GM18517 (cell line): Measurements from ENCODE around the gene DUSP7.
A peak's percentile ranks its signal among the peaks of the same experiment; 100 is the strongest.

ENCODE experiments used
- ATAC-seq: cut with Tn5 transposase; IDR thresholded peaks from one replicate; pipeline ENCODE4 v1.9.1; 2021; ENCODE audit warnings: mild to moderate bottlenecking, moderate library complexity; ENCODE audit not compliant: unreplicated experiment

Gene DUSP7

DNA sequence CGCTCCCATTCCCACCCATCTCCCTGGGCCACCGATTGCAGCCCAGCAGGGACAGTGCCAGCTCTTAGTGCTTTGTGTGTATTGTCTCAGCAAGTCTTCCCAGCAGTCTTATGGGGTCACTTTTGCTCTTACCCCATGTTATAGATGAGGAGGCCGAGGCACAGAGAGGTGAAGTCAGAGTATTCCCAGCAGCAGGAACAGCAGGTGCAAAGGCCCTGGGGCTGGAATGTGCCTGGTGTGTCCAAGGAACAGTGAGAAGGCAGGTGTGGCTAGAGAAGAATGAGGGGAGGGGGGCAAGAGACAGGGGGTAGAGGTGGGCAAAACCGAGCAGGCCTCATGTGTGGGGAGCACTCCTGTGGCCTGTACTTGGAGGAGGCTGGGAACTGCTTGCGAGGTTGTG, 12.8 kb upstream of the DUSP7 start:
- no peak for ATAC-seq

DNA sequence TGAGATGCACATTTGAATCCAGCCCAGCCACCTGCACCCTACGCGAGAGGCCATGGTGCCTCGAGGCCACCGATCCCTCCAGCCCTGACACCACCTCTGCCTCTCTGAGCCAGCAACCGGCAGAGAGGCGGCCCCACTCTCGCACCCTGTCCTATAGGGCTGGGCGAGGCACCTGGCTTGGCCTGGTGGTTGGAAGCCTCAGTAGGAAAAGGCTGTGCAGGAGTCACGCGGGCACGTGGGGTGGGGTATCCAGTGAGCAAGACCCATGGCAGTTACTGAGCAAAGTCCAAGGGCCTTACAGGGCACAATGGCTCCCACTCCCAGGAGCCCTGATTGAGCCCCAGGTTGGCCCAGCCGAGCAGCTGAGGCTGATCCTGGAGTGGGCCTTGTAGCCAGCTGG, 12.4 kb upstream of the DUSP7 start:
- ATAC-seq, result no peak

DNA sequence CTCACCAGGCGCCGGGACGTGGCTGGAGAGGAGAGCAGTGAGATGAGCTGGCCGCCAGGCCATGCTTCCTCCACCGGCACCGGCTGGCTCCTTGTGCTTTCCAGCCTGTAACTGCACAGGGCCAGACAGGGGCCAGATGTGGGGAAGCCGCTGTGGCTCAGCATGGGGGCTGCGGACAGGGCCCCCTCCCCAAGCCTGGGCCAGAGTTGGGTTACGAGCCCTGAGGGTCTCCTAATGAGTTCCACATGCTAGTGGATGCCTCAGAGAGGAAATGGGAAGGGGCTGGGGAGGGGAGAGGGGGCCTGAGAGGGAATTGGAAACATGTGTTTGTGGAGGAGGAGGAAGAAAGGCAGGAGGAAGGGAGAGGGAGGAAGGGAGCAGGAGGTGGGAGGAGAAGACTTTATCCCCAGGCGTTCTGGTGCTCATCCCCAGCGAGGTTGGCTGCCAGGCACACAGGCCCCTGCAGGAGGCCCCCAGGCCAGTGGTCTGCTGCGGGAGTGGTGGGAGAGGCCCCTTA, 11.7 kb upstream of the DUSP7 start:
- ATAC-seq, result no peak

DNA sequence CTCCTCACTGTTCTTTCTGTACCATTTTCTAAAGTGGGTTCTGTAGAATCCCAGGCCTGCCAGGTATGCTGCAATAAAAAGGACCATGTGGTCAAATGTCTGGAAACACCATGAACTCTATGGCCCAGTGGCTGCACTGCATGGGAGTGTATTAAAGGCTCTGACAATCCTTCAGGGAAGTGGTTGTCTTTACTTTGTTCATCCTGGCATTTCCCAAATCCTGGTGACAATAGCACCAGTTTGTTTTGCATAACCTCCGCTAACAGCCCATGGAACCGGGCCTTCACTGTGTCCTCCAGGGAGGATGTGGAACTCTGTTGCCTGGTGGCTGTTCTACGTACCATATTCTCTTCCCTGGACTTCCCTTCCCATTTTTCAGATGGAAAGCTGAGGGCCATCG, 11.2 kb upstream of the DUSP7 start:
- ATAC-seq, result no peak

DNA sequence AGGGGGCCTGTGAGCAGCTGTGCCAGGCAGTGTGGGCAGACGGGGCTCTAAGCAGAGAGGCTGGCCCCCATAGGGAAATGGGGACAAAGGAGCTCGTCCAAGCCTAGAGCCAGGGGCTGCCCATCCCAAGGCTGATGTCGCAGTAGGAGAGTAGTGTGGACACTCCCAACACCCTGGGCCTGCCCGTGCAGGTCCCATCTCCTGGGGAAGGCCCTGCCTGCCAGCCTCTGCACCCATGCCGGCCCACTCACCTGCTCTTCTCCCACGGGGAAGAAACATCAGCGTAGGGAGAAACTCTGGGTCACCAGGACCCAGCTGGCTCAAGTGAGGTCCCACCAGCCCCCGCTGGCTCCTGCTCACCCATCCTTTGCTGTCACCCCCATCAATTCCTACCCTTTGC, 10.7 kb upstream of the DUSP7 start:
- no peak for ATAC-seq

DNA sequence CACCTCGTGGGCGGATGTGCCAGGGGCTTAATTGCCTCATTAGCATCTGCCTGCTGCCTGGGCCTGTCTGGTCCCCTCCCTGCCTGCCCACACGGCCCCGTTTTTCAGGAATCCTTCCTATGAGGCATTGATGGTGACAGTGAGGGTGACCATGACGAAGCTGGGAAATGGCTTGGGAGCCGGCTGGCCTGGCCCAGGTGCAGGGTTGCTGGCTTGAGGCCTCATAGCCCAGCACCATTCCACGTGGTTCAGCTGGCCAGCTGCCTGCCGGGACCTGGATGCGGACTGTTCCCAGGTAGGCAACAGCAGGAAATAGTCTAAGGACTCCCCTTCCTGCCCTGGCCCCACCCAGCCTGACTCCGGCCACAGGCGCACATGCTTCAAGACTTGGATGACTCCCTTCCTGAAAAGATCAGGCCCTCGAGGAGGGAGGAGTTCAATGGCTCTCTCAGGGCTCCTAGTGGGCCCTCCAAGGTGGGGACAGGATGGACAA, 8.9 kb upstream of the DUSP7 start:
- no peak for ATAC-seq

DNA sequence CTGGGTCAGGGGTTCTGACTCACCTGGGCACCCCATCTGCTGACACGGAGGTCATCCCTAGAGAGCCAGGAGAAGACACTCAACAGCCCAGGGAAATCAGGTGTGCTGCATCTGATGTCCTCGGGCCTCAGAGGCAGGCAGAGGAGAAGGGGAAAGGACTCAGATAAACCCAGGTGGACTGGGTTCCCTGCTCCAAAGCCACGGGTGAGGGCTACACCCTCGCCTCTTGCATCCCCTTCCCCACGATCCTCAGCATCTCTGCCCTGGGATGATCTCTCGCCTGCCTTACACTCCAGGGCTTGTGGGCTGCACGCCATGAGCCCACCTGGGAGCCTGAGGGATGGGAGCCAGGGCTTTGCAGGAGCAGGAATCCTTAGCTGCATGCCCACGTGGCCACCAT, 8.2 kb upstream of the DUSP7 start:
- no peak for ATAC-seq

DNA sequence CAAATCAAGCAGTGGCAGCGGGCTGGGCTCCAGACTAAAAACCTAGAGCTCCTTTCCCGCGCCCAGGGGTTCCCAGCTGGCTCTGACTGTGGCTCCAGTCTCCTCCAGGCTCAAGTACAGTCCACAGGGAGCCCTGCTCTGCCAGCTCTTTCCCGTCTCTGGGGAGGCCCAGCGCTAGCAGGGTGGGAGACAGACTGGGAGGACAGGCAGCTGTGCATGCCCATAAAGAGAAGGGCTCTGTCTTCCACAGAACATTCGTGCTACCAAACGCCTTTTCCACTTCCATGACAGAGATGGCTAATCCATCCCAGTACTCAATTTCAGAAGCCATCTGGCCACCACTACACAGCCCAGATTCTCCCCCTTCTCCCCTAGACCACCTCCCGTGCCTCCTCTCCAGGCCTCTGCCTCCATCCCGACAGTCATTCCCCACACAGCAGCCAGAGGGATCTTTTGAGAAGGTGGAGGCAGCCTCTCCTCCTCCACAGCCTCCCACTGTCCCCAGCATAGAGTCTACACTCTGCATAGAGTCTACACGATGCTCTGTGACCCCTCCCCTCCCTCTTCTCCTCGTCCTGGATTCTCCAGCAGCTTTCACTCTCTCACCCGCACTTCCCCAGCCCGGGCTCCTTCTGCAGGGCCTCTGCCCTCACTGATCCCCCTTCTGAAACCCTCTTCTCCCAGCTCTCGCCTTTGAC, 6.8 kb upstream of the DUSP7 start:
- ATAC-seq, result no peak

DNA sequence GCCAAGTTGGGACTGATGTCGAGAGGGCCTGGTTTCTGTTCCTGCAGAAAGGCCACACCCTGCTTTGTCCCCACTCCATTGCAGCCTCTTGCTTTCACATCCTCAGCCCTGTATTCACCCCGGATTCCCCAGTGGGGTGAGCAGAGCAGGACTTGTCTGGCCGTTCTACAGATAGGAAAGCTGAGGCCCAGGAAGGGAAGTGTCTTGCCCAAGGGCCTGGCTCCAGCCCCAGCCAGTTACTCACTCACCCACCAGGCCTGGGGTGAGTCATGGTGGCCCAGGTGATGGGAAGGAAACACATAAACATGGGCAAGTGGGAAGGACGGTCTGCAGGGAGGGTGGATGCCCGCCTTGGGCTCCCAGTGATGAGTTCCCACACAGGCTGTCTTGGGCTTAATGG, 6.1 kb upstream of the DUSP7 start:
- no peak for ATAC-seq

DNA sequence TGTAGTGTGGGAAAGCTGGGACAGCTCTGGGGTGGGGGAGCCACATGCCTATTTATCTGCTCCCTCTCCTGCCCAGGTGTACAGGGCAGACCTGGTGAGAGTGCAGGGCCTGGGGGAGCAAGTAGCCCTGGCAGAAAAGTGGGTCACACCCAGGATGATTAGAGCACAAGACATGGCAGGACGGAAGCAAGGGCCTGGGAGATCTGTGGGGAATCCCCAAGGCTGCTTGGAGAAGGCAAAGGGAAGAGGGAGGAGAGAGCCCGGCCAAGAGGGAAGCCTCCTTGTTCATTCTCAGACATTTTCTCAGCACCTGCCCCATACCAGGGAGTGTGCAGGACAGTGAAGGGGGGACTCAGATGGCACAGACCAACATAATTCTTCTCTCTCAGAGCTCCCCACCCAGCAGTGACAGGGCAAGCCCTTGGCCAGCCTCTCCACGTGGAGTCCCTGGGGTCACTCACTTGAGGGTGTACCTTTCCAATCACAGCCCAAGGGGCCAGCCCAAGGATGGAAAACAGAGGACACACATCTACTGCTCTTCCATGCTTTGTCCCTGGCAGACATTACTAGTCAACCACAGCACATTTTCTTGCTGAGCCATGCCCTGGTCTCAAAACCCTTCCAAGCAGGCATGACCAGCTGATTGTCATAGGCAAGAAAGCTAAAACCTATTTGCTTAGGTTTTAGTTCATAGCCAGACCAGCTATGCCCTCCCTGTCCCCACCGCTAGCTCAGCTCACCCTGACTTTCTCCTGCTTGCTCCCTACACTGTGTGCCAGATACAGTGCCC, 4.9 kb upstream of the DUSP7 start:
- no peak for ATAC-seq

DNA sequence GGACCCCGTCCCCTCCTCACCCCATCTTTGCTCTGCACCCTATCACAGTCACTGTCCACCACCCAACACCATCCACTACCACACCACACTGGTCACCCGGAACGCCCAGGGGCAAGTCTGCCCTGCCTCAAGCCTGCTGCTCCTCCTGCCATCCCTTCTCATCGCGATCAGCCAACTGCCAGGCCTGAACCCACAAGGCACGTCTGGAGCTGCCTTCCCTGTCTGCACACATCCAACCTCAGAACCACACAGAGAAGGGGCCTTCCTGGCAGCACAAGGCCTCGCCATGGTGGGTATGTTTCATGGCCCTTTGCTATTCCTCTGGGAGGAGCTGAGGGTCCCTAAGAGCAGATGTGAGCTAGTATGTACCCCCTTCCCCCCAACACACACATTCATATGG, 3.4 kb upstream of the DUSP7 start:
- no peak for ATAC-seq

DNA sequence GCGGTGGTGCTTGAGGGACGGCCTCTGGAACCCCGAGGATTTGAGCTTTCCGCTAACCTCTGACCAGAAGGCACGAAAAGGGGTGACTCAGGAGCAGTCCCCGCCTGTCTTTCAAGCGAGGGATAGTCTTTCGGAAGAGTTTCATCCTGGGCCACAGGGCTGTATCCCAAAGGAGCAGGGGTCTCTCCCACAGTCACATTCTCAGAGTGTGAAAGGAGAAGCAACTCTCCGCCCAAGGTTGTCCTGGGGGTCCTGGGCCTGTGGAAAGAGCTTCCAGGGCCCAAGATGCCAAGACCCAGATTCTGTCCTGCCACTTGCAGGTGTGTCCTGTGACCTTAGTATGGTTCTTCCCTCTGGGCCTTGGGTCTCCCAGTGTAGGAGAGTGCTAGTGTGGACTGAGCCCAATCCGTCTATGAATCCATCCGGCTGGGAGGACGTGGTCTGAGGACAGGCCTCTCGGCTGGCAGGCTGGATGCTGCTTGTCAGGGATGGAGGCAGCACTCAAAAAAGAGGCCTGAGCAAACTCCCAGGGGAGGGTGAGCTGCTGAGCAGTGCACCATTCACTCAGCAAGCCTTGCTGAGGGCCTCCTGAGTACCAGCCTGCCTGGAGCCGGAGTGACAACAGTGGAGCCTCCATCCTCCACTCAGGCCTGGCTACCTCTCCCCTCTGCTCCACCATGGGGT, 1.6 kb upstream of the DUSP7 start:
- no peak for ATAC-seq

DNA sequence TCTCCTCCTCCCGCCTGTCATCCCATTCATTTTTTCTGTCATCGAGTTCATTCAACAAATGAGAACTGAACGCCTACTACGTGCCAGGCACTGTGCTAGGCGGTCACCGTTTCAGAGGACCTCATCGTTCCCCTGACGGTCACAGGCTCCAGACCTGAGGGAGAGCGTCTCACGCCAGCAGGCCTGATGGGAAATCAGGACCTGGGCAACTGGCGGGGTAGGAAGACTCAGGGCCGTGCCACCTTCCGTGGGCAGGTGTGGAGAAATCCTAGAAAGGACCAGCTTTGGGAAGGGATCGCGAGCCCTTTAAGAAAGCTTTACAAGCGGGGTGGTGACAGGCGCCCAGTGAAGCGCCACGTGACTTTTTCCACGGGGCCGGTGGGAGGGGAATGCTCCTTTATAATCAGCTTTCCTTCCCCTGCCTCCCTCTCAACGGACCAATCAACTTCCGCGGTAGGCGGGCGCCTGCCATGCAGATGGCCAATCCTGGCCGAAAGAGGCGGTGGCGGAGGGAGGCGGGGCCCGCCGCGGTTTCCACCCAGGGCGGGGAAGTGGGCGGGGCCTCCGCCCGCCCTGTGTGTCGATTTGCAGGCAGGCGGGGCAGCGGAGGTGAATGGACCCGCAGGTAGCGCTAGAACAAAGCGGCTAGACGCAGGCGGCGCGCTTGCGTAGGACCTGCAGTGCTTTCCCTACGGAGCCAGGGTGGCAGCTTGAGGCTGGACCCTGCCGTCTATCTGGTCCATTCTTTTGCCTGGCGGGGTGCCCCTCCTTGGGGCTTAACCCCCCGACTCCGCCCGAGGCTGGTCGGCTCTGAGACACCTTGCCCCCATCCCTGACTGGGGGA, 819 bp upstream of the DUSP7 start:
- ATAC-seq, result peak; percentile 76

DNA sequence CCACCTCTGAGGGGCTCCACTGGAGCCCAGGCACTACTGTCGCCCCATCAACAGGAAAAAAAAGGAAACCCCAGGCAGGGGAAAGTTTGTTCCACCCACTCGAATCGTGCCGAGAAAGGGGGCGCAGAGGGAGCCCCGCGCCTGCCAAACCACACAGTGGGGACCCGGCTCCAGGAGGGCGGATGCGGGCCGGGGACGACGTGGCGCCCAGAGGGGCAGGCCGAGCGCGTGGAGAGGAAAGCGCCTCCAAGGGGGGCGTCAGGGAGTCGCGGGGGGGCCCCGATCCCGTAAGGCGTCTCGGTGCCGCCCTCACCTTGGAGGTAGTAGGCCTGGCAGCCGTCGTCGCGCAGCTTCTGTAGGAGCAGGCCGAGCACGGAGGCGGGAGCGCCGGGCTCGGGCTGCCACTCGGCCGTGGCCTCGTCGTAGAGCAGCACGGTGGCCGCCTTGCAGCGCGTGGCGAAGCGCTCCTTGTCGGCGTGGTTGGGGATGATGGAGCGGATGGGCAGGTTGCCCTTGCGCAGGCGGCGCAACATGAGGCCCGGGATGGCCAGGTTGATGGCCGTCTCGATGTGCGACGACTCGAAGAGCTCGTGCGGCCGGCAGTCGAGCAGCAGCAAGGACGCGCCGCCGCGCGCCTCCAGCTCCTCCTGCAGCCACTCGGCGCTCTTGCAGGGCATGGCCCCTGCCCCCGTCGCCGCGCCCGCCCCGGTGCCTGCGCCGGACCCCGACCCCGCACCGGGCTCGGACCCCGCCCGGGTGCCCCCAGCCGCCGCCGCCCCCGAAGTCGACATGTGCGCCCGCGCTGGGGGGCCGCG, 627 bp downstream of the DUSP7 start:
- peak; percentile 12 for ATAC-seq

DNA sequence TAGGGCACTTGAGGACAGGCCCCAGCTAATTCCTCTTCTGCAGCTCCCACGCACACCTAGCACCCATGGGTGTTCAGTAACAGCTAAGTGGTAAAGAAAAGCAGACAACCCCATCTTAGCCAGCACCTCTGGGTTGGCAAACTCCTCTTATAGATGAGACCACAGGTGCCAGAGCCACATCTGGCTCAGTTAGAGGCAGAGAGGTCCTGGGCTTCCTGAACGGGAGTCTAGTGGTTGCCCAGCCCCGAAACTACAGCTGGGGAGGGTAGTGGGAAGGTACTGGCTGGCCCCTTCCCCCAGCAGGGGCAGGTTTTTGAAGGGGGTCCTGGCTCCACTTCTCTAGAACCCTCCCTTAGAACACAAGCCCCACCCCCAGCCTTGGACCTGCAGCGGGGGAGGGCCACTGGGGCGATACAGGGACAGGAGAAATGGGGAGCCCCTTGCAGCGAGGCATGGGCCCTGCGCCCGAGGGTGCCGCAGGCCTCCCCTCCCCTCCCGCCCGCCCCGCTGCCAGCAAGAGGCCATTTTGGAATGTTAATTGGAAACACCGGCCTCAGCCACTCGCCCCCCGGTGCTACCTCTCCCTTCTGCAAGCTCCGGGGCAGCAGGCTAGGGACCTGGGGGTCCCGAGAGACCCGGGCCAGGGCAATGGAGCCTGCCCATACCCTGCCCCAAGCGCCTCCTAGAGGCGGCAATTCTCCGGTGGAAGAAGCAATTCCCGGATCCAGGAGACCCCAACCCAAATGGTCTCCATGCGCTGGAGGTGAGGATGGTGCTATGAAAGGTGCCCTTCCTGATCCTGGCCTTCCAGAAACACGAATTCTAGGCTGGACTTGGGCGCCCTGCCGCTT, 1.5 kb downstream of the DUSP7 start:
- ATAC-seq, result no peak

DNA sequence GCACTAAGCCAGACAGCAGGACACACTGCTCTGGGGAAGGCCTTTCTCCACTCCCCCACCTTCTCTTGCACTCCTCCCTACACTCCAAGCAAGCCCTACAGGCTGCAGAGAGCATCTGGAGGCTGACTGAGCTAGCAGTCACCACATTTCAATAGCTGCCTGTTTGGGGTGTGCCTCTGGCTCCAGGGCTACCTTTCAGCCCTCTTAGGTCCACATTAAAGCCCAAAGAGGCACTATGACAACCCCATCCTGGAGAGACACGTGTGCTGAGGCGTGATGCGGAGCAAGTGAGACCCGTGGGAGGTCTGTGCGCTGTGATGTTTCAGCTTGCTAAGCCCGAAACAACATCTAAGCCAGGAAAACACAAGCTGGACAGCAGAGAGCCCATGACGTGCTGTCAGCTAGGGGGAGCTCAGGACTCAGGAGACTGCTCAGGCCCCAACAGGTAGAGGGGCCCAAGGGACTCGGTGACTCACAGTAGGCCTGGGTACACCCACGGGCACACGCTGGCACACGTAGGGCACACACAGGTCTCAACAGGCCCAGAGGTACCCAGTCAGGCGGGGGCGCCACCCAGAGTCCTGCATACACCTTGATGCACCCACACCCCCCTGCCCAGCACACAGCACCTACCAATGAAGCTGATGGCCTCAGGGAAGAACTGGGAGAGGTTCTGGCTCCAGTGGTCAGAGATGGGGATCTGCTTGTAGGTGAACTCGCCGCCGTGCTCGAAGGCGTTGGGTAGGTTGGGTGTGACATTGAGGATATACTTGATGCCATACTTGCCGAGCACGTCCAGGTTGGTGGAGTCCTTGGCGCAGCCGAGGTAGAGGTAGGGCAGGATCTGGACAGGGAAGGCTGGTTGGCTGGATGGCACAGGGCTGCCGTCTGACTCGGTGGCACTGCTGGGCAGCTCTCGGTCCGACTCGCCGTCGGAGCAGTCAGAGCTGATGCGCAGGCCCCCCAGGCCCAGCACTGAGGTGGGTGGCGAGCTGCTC, 2.8 kb downstream of the DUSP7 start:
- no peak for ATAC-seq

DNA sequence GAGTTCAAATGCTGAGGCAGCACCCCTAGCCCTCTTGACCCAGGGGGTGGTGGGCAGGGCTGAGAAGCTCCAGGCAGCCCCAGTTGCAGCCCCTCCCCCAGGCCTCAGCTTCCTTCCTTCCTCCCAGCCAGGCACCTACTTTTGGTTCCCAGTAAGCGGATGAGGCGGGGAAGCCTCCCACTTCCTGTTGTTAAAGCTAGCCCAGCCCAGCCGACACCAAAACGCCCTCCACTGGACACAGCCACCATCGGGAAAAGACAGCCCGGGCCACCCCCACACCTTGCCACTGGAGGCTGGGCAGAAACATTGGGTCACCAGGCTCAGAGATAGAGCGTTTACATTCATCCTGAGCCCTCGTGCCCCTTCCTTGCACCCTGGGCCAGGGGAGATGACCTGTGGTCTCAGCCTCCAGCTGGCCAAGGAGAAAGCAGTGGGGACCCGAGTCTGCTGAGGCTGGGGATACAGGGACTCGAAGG, 3.5 kb downstream of the DUSP7 start:
- ATAC-seq, result no peak

DNA sequence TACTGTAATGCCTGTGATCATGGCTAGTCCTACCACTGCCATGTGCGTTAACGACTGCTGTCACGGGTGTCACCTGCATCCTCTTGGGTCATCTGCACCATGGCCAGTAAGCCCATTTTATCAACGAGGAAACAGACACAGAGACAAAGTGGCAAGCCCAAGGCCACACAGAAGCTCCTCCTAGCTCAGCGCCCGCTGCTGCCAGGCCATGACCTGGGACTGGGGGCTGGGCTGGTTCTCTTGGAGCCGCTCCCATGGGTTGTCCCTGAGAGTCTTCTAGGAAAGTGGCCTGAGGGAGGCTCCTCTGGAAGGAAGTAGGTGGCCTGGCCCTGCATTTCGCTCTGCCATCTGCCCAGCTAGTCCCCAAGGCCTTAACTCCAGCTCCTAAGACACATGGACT, 4.9 kb downstream of the DUSP7 start:
- no peak for ATAC-seq
